Measurements from ENCODE around the gene HPSE2.
A peak's percentile ranks its signal among the peaks of the same experiment; 100 is the strongest.

Gene HPSE2

DNA sequence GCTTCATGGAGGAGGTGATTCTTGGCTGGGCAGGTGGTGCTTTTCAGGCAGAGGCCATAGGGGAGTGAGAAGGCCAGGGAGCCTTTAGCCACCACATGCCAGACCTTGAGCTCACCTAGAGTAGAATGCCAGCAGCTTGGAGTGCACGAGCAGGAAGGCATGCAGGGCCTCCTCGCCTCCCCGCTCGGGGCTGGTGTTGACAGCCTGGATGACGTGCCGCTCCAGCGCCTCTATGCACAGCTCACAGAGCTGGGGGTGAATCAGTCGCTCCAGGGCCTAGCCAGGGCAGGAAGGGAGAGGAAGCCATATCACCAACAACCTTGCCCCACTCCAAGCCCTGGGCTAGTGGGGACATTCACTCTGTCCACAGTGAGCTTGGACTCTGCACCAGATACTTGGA, 804.6 kb downstream of the HPSE2 start:
- DNase-seq (ENCODE audit: low spot score), result no peak

DNA sequence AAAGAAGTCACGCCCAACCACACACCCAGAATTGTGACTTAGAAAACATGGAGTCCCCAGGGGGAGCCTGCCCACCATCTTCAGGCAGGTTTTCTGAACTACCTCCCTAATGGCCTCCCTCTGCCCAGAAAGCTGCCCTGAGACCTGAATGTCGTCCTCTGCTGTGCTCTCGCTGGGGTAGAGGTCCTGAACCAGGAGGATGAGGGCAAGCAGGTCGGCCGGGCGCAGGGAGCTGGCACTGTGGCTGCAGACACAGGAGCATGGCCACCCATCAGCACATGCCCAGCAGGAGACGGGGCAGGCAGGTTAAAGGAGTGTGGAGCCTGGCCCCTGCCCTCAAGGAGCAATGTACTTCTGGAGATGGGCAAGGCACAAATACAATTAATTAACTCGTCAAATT, 805.2 kb downstream of the HPSE2 start:
- DNase-seq (ENCODE audit: low spot score), result no peak

DNA sequence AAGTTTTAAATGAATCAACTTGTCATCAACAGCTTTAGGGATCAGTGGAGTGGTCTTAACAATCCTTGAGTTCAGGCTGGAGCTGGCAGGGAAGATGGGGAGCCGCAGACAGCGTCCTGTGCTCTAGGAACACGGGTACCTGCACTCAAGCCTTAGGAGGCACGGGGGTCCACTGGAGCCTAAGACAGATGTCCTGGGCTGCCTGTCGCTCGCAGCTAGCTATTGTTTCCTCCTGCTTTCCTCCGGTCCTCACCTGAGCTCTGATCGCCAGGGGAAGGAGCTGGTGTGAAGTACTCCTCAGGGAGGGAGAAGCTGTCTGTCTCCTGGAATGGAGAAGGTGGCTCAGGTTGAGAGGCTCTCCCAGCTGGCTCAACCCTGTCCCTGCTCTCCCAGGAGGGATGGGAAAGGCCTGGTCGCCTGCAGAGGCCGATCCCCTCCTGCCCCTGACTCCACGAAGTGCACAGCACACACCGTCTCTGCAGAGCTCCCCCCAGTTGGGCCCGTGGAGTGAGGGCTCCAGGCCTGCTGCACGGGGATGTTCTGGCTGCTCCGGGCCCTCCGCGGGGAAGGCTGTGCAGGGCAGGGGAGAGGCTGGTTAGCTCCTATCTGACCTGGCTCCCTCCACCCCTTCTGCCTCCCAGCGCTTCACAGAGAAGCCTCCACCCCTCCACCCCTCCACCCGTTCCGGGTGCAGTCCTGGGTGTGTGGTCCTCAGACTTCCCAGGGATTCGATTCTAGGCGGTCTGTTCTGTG, 806.2 kb downstream of the HPSE2 start:
- DNase-seq (ENCODE audit: low spot score), result no peak

DNA sequence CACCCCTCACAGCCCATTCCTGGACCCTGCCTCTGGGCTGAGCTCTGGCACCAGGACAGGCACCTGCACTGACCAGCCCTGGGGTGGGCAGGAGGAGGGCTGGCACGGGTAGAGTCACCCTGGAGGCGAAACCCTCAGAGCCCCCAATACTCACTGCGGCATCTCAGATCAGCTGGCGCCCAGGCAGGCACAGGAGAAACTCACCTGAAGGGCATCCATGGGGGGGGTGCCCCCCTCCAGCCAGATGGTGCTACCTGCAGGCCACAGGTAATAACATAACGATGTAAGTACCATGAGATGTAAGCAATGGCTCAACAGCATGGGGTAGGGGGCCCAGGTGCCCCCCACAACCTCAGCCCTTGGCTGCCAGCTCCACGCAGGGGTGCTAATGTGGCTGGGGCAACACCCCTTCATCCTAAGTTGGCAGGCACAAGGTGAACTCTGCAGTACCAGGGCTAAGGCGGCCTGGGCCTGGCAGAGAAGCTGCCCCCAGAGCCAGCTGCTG, 808.6 kb downstream of the HPSE2 start:
- no peak for DNase-seq (ENCODE audit: low spot score)

DNA sequence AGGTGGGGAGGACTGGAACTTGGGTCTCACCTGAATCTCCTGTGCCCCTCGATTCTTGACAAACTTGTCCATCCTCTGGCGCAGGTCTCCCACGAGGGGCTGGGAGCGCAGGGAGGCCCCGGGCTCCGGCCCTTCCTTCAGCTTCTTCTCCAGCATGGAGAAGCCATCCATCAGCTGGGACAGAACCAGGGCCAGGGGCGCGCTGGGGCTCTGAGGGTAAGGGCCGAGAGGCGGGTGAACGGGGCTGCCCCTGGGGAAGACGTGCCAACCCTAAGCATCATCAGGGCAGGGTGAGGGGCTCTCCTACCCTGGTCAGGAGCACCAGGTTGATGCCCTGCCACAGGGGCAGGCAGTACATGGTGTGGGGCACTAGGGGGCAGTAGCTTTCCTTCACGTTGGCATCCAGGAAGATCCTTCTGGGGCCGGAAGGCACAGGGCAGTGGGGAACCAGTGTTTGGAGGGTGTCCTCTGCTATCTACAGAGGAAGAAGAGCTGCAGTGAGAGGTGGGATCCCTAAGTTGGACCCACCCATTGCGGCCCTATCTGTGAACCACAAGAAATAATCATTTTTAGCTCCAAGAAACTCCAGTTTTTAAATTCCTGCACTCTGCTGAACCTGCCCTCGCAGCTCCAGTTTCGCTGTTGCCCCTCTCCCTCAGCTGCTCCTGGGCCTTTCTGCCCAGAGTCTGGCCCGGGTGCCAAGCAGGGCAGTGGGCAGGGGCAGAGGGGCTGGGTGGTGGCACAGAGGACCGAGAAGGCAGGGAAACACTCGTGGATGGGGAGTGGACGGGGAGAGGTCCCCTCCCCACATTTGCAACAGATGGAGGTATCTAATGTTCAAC, 809.9 kb downstream of the HPSE2 start:
- peak; percentile 26 for DNase-seq (ENCODE audit: low spot score)

DNA sequence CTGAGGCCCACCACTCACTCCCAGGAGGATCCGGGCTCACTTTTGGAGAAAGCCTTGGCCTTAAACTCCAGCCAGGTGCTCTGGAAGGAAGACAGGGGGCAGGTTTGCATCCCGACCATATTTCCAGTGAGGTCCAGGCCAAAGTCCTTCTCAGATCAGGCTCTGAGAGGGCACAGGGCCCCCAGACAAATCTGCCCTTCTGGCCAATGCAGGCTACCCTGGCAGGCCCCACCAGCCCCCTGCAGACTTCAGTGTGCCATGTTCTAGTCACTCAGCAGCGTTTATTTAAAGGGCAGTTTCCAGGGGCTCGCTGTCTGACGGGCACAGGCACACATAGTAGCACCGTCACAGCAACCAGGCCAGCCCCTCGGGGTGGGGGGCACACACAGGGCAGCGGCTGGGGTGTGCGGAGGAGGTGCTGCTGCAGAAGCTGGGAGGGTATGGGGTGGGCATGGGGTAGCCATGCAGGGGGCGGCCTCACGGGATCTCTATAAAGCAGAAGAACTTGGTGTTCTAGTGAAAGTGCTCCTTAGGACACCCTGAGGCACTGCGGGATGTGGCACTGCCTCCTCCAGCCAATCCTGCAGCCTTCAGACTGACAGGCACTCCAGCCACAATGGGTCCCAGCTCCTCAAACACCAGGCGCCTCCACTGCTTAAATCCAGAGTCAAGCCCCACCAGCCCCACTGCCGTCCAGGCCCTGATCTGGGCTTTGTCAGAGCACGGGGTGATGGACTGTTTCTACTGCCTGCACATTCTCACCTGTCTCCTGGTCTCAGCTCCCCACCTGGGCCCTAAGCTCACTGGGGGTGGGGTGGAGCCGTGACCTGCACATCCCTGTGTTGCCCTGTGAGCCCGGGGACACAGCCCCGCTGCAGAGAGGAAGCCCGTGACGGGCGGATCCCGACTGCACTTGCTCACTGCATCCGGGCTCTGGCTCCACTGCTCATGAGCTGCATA, 811.1 kb downstream of the HPSE2 start:
- DNase-seq (ENCODE audit: low spot score), result no peak

DNA sequence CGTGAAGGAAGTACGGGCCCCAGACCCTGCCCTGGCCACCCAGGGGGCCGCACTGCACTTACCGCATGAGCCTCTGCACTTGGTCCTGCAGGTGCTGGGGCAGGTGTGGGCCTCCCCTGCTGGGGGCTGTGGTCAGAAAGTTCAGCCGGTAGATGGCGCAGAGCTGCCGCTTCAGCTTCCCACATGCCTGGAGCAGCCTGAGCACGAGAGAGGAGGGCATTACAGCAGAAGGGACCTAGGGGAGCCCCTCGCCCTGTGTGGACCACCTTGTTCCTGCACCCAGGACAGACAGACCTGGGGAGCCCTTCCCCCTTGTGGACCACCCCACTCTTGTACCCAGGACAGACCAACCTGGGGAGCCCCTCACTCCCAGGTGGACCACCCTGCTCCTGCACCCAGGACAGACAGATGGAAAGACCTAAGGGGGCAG, 811.9 kb downstream of the HPSE2 start:
- DNase-seq (ENCODE audit: low spot score), result no peak

DNA sequence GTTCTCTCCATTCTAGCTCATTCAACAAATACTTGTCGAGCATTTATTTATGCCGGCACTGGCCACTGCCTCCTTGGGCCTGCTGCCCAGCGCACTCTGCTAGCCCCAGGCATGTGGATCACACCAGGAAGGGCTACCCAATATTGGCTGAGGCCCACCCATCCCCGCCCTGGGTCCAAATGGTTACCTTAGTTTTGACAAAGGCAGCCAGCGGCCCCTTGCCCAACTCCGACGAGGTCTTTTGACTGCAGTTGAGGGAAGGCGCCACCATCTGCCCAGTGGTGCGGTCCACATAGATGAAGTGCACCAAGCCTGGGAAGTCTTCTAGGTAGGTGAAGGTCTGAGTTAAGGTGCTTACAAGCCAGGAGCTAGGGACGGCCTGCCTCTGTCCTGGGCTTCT, 813.5 kb downstream of the HPSE2 start:
- no peak for DNase-seq (ENCODE audit: low spot score)

DNA sequence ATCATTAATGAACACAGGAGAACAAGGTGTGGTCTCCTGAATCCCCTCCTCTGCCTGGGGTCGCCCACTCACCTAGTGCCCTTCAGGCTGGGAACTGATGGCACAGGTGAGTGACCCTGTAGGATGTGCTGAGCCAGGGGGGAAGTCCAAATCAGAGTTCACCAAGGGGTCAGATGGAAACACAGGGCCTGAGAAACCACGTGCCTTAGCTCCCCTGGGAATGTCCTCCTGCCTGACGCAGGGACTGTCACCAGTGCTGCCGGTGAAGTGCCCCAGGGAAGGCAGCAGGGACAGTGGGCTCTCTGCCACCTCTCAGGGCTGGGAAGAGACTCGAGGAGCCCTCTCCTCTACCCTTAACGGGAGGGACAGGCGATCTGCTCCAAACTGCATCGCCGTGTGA, 814.9 kb downstream of the HPSE2 start:
- no peak for DNase-seq (ENCODE audit: low spot score)

DNA sequence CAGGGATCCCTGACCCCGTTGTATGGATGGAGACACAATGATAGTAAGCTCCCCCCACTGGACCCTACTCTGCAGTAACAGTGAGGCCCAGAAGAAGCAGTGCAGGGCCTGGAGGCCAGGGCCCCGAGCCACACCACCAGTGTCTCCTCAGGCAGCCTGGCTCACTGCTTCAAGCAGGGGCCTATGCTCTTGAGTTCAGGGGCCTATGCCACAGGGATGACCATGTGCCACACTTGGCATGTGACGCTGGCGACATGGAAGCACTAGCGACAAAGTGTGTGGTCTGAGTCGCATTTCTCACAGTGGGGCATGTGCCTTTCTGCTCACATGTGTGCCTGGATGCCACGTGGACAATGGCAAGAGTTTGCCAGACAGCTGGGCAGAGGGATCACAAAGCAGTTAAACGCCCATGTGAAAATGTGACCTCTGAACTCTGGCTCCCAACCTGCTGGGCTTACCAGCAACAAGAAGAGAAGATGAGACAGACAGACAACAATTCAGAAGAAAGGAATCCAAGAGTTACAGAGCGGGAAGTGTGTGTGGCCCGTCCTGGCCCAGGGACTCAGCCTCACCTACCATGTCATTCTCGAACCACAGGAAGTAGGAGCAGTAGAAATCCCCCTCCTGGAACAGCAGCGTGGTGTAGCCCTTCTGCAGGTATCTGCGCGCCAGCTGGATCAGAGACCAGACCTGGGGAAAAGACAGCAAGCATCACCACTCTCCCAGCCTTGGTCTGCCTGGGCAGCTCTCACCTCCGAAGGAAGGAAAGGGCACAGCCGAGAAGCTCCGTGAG, 816.0 kb downstream of the HPSE2 start:
- DNase-seq (ENCODE audit: low spot score), result no peak

DNA sequence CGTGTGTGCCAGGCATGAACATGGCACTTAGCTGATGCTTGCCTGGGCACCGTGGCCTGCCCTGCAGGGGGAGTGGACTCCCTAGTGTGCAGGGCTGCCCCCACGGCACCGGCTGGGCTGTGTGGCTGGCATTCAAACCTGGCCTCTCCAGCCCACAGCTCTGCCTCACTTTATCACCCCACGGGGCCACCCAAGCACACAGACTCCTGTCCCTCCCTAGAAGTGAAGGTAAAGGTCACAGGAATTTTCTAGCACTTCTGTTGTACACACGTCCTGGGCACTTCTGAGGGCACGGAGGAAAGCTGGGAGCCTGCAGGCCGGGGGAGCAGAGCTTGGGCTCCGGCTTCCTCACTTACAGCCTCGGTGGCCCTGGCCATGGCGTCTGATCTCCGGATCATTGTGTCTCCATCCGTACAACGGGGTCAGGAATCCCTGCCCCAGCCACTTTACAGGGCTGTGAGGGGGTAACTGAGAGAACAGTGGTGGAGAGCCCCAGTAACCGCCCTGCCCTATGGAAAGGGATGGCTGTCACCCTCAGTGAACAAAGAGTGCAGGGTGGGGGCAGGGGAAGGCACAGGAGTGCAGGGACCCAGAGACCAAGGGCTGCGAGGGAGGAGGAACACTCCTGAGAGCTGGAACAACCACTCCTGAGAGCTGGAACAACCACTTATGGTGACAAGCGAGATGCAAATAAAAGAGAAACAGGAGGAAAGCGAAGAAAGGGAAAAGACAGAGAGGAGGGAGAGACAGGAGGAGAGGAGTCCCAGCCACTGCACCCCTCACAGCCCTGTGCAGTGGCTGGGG, 816.8 kb downstream of the HPSE2 start:
- DNase-seq (ENCODE audit: low spot score), result no peak

DNA sequence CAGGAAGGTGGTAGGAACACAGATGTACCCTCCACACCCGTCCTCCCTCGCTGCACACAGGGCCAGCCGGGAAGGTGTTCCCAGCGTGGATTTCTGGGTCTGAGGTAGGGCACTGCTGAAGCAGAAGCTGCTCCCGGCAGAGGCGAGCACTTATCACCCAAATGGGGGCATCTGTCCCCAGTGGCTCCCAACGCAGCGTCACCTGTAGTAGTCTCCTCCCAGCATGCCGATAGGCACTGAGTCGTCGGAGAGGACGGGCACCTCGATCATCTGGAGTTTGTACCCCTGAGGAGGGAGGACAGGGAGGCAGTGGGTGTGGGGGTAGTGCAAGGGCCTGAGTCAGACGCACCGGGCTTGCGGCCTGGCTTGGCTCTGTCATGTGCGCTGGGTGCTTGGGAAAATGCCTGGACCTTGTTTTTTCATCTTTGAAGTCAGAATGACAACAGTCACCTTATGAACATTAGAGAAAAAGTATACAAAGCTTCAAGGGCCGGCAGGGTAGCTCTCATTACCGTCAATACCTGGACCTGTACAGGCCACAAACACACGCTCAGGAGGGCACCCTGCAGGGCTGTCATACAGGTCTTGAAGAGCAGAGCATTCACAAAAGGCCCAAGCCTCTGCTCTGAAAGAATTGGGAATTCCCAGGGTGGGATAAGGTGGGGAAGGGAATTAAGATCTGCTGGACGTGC, 817.5 kb downstream of the HPSE2 start:
- DNase-seq (ENCODE audit: low spot score), result no peak

DNA sequence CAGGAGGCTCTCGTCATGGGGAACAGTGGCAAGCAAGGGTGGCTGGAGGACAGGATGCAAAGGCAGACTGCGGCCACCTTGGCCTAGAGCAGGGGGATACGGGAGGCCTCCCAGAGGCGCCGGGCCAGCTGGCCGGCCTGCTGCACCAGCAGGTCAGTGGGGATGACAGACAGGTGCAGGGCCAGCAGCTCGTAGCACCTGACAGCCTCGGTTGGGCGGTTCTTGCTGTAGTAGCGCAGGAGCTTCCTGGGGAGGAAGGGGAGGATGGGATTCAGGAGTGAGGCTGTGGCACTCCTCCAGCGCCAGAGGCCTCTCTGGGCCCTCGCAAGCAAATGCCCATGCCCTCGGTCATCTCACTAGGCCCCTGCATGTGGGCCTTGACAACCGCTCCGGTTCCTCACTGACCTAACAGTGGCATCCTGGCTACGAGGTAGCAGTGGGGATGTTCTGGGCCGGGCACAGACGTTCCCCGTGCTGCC, 818.1 kb downstream of the HPSE2 start:
- DNase-seq (ENCODE audit: low spot score), result no peak

DNA sequence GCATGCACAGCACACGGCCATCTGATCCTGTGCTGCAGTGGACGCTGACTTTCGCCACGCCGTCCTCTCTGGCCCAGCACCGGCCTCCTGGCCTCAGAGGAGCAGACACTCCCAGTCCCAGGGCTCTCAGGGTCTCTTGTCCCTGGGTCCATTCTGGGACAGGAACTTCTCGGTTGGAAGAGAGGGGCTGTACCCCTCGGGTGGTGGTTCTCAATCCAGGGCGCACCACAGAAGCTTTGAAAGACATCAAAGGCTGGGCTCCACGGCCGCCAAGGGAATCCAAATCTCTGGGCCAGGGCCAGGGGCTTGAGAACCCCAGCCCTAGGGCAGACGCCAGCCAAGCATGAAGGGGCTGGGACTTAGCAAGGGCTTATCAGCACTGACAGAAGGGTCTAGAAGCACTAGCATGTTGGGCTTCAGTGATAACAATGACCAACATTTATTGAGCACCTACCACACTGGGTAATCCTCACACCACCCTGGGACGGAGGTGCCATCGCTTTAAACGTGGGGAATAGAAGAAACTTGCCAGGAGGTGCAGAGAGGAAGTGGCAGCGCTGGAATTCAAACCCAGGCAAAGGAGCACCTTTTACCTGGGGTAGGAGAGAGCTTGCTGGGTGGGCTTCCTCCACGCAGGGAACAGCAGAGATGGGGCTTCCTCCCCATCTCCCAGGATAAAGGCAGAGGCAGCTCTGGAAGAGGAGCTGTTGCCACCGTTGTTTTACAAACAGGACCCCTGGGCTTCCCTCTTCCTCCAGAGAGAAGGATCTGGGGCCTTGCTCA, 818.9 kb downstream of the HPSE2 start:
- no peak for DNase-seq (ENCODE audit: low spot score)

DNA sequence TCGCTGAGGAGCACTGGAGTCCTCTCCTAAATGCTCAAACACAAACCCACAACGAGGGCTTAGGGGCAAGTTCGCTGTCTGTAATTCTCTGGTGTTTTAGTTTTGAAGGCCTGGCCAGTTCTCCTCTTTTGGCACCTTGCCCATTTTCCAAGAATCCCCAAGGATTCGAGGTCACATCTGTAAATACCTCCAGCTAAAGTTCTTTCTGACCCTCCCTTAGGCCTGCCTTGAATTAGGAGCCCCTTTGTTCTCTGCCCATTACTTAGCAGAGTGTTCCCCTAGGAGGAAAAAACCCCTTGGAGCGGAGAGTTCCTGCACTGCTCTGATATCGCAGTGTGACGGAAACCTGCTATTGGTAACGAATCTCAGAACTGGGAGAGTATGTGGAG, 819.9 kb downstream of the HPSE2 start:
- no peak for DNase-seq (ENCODE audit: low spot score)

DNA sequence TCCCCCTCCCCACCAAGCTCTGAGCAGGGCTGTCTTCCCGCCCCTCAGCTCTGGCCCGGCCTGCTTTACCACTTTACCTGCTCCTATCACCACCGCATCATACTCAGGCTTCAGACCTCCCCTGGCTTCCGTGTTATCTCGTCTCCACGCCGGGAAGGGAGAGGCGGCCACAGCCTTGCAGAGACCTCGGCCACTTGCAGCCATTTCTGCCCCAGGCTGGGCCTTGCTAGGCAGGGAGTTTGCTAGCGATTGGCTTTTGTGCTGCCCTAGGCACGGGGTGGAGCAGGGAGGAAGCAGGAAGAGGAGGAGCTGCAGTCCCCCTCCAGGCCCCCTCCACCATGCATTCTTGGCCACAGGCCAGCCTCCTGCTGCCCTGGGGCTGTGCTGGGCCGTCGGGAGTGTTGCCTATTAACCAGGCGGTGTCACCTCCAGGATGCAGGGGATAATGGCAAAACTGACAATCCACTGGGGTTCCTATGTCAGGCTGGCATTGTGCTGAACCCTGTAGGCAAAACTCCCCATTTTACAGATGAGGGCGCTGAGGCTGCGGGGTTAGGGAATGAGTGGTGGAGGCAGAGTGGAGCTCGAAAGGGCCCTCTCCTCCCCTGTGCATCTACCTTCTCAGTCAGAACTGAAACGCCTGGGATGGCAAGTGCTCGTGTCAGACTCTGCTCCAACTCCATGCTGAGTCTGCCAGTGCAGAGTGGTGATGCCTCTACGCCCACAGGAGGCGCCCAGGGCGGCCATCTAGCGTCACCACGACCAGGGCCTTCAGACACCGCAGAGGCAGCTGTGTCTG, 820.5 kb downstream of the HPSE2 start, which contains the start of gene PYROXD2:
Gene PYROXD2 (minus strand): TSS at position 251 of the 799 bp plus-strand sequence. CDS start 47 bp downstream, at position 204.
- DNase-seq (ENCODE audit: low spot score), result peak; percentile 86

DNA sequence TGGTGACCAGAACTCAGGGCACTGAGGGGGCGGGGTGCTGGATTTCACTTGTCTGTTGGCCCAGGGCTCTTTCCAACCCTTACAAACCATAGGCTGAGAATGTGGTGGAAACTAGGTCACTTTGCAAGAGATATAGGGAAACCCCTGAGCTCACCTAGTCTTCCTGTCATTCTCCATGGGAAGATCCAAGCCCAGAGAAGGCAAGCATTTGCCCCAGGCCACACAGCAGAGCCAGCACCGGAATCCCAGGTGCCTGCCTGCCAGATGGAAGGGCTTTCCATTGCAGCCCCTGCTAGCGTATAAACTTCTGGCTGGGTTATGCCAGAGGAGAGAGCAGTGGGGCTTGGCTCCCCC, 821.1 kb downstream of the HPSE2 start:
- no peak for DNase-seq (ENCODE audit: low spot score)

DNA sequence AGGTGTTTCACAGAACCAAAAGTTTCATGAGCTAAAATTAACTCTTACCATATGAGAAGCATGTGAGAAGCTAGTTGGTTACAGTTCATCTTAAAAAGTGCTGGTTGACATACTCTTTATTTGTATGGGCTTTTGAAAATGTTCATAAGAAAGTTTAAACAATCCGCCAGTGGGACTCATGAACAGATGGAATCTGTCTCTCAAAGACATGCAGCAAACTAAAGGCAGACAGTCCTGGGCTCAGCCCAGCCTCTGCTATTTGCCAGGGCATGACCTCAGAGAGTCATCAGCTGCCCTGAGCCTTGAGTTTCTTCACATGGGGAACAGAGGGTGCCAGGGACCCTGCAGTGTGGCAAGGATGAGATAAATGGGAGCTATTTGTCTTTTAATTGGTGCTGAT, 823.9 kb downstream of the HPSE2 start:
- no peak for DNase-seq (ENCODE audit: low spot score)
